KOPT-K1 (cell line): ENCODE measurements around the gene MDK.

Source experiments
- H3K27ac ChIP-seq: fragments of 200-600 bp; sonication (generic); 2 replicates; pipeline ENCODE4 v1.5.1; 2016; ENCODE audit warnings: antibody characterized with exemption, mild to moderate bottlenecking, low read depth, low read length; ENCODE audit not compliant: poor library complexity, severe bottlenecking
- H3K36me3 ChIP-seq: fragments of 200-600 bp; sonication (generic); 2 replicates; pipeline ENCODE4 v1.5.1; 2017; ENCODE audit warnings: antibody characterized with exemption, mild to moderate bottlenecking, low read length, moderate library complexity; ENCODE audit not compliant: insufficient read depth
- H3K9me3 ChIP-seq: fragments of 200-600 bp; sonication (generic); 2 replicates; pipeline ENCODE4 v1.5.1; 2017; ENCODE audit warnings: antibody characterized with exemption, low read length, mild to moderate bottlenecking; ENCODE audit not compliant: insufficient read depth, poor library complexity, severe bottlenecking

The MDK gene

DNA sequence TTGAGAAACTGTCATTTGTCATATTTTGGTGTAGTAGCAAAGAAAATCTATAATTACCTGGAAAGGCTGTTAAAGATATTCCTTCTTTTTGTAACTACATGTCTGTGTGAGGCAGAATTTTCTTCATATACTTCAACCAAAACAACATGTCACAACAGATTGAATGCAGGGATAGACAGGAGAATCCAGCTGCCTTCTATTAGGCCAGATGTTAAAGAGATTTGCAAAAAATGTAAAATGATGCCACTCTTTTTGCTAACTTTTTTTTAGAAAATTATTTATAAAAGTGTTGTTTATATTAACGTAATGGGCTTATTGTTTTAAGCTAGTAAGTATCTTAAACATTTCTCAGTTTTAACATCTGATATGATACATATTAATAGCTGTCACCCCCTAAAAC is 21.5 kb upstream of the MDK start:
- H3K27ac ChIP-seq: peak overlapping the region; percentile 100
- no peaks in the 10 kb centered on the region for H3K9me3 ChIP-seq
- peaks cover 37% of the 10 kb centered on the region for H3K36me3 ChIP-seq

DNA sequence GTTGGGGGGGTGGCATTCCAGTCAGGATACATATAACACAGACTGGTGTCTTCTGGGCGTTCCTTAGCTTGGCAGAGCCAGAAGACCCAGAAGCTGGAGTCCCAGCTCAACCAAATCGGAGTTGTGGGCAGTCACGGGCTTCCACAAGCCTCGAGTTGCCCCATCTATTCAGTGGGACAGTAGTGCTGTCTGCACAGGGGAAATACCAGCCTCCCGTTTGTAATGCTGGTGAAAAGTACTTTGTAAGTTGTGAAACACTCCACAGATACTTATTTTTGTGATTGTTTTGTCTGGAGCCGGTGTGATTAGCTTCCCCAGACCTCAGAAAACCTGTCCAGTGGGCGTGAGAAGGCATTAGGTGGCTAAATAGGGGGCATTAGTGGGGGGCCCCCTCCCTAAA is 20.6 kb upstream of the MDK start:
- H3K27ac ChIP-seq: peak overlapping the region; percentile 100
- no peaks in the 10 kb centered on the region for H3K9me3 ChIP-seq
- H3K36me3 ChIP-seq: peaks cover 42% of the 10 kb centered on the region

DNA sequence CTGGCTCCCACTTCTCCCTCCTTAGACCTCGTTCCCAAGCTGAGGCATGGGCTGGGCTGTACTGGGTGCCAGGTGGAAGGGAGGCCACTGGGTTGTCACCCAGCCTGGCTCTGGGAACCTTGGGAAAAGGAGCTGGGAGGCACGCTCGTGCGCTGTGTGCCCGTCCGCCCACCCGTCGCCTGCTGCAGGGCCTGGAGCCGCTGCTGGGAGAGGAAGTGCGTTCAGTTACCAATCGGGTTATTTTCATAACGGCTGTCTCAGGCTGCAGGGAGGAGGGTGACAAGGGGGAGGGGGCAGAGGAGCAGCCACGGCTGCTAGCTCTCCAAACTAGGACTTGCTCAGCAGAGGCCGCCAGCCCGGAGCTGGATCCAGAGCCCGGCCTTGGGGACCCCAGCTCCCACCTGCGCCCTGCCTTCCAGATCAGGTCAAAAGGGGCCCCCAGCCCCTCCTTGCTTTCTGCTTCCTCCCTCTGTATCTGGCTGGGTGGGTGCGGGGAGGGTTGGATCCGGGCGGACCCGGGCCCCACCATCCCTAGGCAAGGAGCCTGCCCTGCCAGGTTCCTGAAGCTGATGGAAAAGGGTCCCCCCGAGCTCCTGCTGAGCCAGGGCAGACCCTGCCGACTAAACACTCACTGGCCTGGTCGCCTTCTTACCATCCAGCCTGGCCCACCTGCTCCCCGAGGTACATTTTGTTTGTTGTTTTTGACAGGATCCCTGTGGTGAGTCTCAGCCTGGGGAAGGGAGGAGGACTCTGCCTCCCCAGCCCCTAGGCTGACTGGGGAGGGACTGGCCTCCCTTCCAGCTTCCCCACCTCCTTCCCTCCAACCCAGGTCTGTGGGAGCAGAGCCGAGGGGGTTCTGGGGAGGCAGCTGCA is 19.9 kb upstream of the MDK start:
- H3K9me3 ChIP-seq: no peaks in the 10 kb centered on the region
- H3K27ac ChIP-seq: peak overlapping the region; percentile 100
- H3K36me3 ChIP-seq: peaks cover 42% of the 10 kb centered on the region

DNA sequence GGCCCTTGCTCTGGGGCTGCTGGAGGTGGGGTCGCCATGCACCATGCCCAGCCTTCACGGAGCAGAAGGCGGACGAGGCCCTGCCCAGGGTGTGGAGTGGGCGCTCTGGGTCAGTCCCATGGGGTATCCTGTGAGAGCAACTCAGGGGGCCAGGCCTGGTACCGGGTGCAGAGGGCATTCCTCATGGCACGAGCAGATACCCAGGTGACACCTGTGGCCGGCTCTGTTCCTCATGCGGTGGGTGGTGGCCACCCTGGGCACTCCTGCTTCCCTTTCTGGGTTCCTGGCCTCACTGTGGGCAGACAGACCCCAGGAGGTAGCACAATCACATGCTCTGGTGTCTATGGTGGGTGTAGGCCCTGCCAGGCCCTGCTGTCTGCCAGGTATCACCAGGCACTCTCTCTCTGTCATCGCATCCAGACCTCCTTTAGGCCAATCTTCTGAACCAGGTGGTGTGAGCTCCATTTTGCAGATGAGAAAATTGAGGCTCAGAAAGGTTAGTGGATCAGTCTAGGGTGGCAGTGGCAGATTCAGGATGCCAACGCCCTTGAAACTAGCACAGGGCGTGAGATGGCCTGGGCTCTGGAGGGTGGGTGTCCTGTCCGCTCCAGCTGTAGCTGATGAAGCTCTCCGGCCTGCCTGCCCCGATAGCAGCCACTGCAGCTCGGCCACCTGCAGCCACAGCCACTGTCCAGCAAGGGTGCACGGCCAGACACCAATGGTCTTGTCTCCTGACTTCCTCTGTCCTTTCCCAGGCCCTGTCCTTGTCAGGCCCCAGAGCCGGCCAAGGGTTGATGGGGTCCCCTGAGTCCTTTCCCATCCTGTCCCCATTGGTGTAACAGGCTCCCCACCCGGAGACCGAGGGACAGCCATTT is 19.1 kb upstream of the MDK start:
- H3K27ac ChIP-seq: peak overlapping the region; percentile 100
- H3K36me3 ChIP-seq: peaks cover 47% of the 10 kb centered on the region
- no peaks in the 10 kb centered on the region for H3K9me3 ChIP-seq

DNA sequence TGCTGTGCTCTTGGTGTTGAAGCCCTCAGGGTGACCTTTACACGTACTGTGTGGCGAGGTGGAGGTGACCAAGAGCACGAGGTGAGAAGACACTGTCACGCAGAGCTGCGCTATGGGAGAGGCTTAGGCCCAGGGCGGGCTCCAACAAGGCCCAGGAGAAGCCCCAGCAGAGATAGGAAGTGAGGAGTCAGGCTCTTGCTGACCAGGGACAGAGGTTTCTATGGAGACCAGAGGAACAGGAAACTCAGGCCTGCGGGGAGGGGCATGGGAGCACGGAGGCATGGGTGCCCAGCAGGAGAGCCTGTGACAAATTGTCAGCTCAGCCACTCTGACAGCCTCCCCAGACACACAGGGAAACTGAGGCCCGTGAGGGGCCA is 18.4 kb upstream of the MDK start:
- H3K9me3 ChIP-seq: no peaks in the 10 kb centered on the region

DNA sequence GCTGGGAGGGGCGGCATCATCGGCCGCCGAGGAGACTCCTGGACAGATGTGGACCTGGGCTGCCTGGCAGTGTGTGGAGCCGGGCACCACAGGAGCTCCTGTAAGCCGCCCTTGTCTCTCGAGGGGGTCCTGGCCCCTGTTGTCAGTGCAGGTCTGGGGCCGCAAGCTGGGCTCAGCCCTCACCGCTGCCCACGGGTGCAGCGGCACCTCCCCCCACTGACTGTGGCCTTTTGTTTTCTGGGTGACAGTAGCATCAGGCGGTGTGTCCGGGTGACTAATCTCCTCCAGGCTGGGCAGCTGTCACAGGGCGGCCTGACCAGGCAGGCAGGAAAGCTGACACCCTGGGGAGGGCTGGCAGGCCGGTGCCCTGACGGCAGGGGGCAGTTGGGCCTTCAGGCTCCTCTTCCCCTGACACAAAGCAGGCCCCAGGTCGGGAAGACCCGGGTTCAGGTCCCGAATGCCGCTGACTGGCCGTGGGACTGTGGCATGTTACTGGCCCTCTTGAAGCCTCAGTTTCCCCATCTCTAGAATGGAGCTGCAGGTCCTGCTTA is 17.9 kb upstream of the MDK start:
- peak overlapping the region; percentile 100 for H3K27ac ChIP-seq
- H3K36me3 ChIP-seq: peaks cover 56% of the 10 kb centered on the region
- no peaks in the 10 kb centered on the region for H3K9me3 ChIP-seq

More for the DNA sequence above, 18.4 kb upstream of the MDK start:
- Histone ChIP-seq H3K27ac (peak overlapping the region; percentile 100), H3K36me3 (peaks cover 51% of the 10 kb centered on the region)

DNA sequence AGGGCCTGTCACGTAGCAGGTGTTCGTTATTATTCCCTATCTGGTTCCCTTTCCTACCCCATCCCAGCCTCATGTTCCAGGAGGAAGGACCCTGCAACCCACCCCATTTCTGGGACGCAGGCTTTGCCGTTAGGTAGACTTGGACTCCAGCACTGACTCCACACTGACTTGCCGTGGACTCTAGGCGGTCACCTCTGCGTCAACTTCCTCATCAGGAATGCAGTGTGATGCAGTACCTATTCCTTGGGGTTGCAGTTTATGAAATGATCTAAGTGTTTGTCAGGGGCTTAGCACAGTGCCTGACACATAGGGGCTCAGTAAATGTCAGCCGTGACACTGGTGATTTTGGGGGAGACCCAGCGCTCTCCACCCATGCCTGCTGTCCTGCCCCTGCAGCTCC is 17.4 kb upstream of the MDK start:
- Histone ChIP-seq H3K36me3 (peaks cover 61% of the 10 kb centered on the region), H3K9me3 (no peaks in the 10 kb centered on the region), H3K27ac (no peak overlapping the region)

DNA sequence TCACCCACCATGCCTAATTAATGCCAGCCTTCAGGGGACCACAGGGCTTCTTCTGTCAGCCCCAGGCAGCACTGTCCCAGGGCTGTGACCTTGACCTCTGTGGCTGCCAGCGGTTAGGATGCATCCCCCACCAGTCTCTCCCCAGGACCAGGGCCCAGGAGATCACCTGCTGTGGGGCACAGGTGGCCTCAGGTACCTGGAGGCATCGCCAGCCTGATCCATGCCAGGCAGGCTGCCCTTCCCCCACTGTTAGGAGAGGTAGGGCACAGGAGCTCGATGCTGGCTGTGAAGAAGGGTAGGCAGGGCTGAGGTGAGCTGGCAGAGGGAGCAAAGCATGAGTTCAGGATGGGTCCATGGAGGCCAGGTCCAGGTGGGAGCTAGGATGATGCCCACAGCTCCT is 16.7 kb upstream of the MDK start:
- Histone ChIP-seq H3K27ac (no peak overlapping the region), H3K9me3 (no peaks in the 10 kb centered on the region), H3K36me3 (peaks cover 69% of the 10 kb centered on the region)

DNA sequence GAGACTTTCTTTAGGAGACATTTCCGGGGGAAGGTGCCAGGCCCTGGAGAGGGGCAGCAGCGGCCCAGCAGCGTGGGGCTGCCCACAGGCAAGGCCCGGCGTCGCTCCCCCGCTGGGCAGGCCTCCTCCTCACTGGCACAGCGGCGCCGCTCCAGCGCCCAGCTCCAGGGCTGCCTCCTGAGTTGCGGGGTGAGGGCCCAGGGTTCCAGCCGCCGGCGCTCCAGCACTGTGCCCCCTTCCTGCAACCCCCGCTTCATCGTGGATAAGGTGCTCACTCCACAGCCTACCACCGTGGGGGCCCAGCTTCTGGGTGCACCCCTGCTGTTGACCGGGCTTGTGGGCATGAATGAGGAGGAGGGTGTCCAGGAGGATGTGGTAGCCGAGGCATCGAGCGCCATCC is 15.2 kb upstream of the MDK start:
- H3K36me3 ChIP-seq: peaks cover 83% of the 10 kb centered on the region
- no peaks in the 10 kb centered on the region for H3K9me3 ChIP-seq
- no peak overlapping the region for H3K27ac ChIP-seq

DNA sequence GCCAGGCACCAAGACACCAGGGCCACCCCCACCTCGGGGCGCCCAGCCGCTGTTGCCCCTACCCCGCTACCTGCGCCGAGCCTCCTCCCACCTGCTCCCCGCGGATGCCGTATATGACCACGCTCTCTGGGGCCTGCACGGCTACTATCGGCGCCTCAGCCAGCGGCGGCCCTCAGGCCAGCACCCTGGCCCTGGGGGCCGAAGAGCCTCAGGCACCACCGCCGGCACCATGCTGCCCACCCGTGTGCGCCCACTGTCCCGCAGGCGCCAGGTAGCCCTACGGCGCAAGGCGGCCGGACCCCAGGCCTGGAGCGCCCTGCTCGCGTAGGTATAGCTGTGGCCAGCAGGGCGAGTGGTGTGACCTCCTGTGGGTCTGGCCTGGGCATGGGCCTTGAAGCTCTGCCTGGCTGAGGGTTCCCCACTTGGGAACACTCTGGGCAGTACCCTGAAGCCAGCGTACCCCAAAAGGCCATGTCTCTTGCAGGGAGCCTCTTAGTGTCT is 14.8 kb upstream of the MDK start:
- H3K9me3 ChIP-seq: no peaks in the 10 kb centered on the region
- H3K27ac ChIP-seq: no peak overlapping the region
- peaks cover 87% of the 10 kb centered on the region for H3K36me3 ChIP-seq

DNA sequence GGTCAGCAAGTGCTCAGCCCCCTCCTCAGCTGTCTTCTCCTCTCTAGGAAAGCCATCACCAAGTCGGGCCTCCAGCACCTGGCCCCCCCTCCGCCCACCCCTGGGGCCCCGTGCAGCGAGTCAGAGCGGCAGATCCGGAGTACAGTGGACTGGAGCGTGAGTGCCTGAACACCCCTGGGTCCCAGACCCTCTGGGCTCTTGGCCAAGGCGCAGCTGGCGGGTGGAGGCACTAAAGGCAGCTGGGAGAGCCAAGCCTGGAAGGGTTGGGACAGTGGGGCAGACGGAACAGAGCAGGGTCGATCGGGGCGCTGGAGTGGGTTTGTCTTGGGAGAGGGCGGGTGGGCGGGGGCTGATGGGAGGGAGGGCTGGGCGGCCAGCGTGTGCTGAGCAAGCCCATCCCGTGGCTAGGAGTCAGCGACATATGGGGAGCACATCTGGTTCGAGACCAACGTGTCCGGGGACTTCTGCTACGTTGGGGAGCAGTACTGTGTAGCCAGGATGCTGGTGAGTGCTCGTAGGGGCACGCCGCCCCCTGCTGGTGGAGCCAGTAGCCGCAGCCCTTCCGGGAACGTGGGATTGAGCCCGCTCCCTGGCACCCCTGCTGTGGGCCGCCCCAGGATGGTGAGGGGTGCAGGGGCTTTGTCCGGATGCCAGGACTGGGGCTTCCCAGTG is 14.1 kb upstream of the MDK start:
- H3K36me3 ChIP-seq: peaks cover 94% of the 10 kb centered on the region
- H3K9me3 ChIP-seq: no peaks in the 10 kb centered on the region
- H3K27ac ChIP-seq: no peak overlapping the region

DNA sequence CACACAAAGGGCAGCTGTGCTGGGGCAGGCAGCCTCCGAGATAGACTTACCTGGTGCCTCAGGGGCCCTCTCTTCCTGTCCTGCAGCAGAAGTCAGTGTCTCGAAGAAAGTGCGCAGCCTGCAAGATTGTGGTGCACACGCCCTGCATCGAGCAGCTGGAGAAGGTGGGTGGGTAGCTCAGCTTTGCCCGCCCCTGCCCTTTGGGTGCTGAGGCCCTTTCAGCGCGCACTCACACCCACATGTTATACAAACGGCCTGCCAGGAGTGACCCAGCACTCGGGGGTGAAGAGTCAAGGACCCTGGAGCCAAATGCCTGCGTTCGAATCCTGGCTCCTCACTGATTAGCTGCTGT is 13.6 kb upstream of the MDK start:
- H3K27ac ChIP-seq: no peak overlapping the region
- peaks cover 96% of the 10 kb centered on the region for H3K36me3 ChIP-seq
- H3K9me3 ChIP-seq: no peaks in the 10 kb centered on the region

DNA sequence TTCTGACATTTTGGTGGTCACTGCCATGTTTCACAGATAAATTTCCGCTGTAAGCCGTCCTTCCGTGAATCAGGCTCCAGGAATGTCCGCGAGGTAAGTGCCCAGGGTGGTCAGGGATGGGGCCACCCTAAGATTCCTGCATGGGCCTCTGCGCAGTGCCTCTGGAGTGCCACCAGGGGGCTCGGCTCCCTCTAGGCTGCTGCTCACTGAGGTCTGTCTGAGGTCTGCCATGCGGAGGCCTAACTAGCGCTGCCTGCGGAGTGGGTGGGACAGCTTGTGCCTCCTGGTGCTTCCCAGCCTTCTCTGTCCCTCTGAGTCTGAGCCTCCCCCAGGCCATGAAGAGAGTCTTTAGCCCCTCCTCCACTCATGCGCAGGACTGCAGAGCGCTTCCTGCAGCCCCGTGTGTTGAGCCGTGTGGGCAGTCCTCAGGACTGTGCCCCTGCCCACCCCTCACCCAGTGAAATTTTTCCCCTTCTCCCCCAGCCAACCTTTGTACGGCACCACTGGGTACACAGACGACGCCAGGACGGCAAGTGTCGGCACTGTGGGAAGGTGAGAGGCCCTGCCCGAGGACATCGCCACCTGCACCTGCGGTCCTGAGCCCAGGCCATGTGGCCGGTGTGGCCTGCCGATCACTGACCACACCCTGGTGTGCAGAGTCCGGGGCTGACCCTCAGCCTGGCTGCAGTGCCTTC is 11.9 kb upstream of the MDK start:
- H3K27ac ChIP-seq: no peak overlapping the region
- H3K36me3 ChIP-seq: peaks cover 96% of the 10 kb centered on the region
- no peaks in the 10 kb centered on the region for H3K9me3 ChIP-seq

DNA sequence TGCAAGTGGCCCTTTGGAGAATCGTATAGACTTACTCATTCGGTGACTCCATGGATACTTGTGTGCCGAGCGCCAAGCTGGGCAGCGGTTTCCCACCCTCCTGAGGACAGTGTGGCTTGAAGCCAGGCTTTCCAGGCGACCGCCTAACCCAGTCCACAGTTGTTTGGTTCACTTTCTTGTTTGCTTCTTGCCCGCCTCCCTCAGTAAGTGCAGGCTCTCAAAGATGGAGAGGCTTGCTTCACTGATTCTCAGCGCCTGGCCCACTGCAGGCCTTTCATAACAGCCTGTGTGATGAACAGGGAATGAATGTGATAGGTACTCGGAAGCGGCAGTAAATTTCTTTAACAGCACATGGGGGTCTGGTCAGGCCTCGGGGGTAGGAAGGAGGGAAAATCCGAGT is 11.2 kb upstream of the MDK start:
- H3K36me3 ChIP-seq: peaks cover 96% of the 10 kb centered on the region
- H3K27ac ChIP-seq: no peak overlapping the region

More for the DNA sequence above, 11.2 kb upstream of the MDK start:
- H3K9me3 ChIP-seq: no peaks in the 10 kb centered on the region
